Lower leg skin (tissue), 4 donors: Measurements from ENCODE around the gene FCF1. TPM values are rescaled to one million over a fixed set of nuclear protein-coding genes. Genes with fewer than 3 reads are reported as not detected.

Experiments
- DNase-seq, 2 donors: peaks; one replicate each; pipeline ENCODE4 v3.0.0-alpha.2; 2019; ENCODE audit warnings: low spot score in 2 of 2
- H3K4me3 ChIP-seq: fragments of 200-600 bp; sonication (generic); 2 replicates; pipeline ENCODE4 v1.5.1; 2017; ENCODE audit warnings: mild to moderate bottlenecking, low read depth; ENCODE audit not compliant: poor library complexity, severe bottlenecking
- POLR2A ChIP-seq, 2 donors: fragments of 450-650 bp; IDR thresholded peaks; one replicate each; pipeline ENCODE4 v1.6.1; 2016 to 2017; ENCODE audit warnings: antibody characterized with exemption in 2 of 2, mild to moderate bottlenecking in 1 of 2, moderate library complexity in 1 of 2
- whole genome bisulfite sequencing, 2 donors: methylation state at CpG; one replicate each; pipeline ENCODE4 v1.1.5; 2018; 5-methylcytosine and 5-hydroxymethylcytosine counted together
- intact Hi-C: fragments of 100-400 bp; cut with DNase I; formaldehyde crosslinking; loops from one replicate; pipeline ENCODE4 v1.15.0; 2023; ENCODE audit warnings: low total_unique reads
- total RNA-seq, 4 donors: library from RNA; depleted of rRNA; stranded (reverse); fragments of >200 nt; gene quantifications; one replicate each; pipeline ENCODE4 v1.1.0, GENCODE V29; 2016
- TF ChIP-seq, protein P1 (sequence below), 3 donors: fragments of 450-650 bp; IDR thresholded peaks; one replicate each; pipeline ENCODE4 v1.5.1; 2016; ENCODE audit warnings: antibody characterized with exemption in 3 of 3, mild to moderate bottlenecking in 3 of 3, moderate library complexity in 2 of 3

FCF1 gene
- total RNA-seq, 4 donors from 2014 or later = 14.3 to 20.7 (median 17.8) TPM

DNA sequence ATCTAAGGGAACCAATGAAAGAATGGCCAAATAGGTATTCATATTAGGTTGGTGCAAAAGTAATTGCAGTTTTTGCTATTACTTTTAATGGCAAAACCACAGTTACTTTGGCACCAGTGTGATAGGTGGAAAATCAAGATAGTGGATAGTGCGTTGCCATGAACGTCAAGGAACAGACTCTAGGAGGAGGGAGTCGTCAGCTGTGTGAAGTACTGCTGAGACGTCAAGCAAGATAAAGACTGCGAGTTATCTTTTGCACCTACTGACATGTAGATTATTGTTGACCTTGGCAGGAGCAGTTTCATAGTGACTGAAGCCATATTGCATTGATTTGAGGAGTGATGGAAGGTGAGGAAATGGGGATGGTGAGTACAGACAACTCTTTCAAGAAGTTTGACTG lies 58.5 kb downstream of the FCF1 start:
- intact Hi-C loops = no loop called here
- WGBS, 2 donors = 78 to 81% methylated on average over 5 of the region's 5 CpGs
- no peak for DNase-seq

DNA sequence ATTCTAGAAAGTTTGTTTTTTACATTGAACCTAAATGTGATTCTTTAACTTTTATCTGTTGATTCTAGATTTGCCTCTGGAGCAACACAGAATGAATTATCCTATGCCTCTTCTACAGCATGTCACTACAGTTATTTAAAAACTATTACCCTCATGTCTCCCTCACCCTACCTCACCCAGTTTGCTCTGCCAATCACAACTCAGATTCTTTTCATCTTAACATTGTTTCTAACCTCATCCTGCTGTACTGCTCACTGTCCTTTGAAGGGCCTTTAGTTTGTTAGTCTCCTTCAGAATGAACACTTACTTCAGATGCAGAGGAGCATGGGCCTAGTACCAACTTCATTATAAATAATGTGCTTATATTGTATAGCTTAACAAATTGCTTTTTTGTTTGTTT lies 71.7 kb downstream of the FCF1 start:
- DNase-seq = no peak
- TF ChIP-seq, protein P1, sequence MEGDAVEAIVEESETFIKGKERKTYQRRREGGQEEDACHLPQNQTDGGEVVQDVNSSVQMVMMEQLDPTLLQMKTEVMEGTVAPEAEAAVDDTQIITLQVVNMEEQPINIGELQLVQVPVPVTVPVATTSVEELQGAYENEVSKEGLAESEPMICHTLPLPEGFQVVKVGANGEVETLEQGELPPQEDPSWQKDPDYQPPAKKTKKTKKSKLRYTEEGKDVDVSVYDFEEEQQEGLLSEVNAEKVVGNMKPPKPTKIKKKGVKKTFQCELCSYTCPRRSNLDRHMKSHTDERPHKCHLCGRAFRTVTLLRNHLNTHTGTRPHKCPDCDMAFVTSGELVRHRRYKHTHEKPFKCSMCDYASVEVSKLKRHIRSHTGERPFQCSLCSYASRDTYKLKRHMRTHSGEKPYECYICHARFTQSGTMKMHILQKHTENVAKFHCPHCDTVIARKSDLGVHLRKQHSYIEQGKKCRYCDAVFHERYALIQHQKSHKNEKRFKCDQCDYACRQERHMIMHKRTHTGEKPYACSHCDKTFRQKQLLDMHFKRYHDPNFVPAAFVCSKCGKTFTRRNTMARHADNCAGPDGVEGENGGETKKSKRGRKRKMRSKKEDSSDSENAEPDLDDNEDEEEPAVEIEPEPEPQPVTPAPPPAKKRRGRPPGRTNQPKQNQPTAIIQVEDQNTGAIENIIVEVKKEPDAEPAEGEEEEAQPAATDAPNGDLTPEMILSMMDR (IDR thresholded peaks at IDR 0.05) = no peak
- TF ChIP-seq POLR2A (IDR thresholded peaks at IDR 0.05) = no peak
- no peak overlapping the region for H3K4me3 ChIP-seq
- intact Hi-C loops = no loop called here

More for the DNA sequence above, 58.5 kb downstream of the FCF1 start:
- no peak for TF ChIP-seq POLR2A (IDR thresholded peaks at IDR 0.05)
- TF ChIP-seq, protein P1 (IDR thresholded peaks at IDR 0.05) = no peak
- no peak overlapping the region for H3K4me3 ChIP-seq

DNA sequence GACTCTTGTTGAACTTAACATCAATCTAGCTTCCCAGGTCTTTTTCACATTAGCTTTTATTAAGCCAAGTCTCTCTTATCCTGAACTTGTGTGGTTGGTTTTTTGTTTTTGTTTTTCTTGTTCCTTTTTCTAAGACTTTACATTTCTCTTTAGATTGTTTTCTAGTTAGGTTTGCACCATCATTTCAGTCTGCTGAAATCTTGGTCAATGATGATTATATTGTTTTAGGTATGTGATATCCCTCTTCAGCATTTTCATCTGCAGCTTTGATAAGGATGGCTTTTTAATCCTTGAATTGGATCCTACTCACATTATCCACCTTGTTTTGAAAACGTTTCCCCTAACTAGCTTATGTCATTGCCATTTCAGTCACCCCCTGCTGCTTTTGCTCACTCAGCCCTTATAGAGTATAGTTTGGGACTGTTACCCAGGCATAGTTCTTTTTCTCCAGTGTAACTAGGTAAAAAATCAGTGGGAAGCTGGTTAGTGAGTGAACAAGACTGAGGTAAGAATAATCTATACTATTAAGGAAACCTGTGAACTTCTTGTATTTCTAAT lies 72.2 kb downstream of the FCF1 start:
- DNase-seq = no peak
- WGBS, 2 donors = 20 to 45% methylated on average over 1 of the region's 1 CpG
- intact Hi-C loops = no loop called here
- H3K4me3 ChIP-seq = no peak overlapping the region
- TF ChIP-seq, protein P1 (IDR thresholded peaks at IDR 0.05) = no peak
- no peak for TF ChIP-seq POLR2A (IDR thresholded peaks at IDR 0.05)

DNA sequence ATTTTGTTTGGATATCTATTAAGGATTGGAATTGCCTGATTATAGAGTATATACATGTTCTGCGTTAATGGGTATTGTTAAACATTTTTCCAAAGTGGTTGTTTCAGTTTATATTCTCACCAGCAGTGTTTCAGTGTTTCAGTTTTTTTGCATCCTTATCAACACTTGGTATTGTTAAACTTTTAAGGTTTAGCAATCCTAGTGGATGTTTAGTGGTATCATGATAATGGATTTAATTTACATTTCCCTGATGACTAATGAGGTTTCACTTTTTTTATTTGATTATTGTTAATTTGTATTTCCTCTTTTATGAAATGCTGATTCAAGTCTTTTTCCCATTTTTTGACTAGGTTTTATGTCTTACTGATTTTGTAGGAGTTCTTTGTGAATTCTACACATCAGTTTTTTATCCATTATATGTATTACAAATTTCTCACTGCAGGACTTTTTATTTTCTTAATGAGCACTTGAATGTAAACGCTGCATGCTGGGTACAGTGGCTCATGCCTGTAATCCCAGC lies 73.9 kb downstream of the FCF1 start:
- WGBS, 2 donors = 93 to 95% methylated on average over 2 of the region's 2 CpGs
- no peak overlapping the region for H3K4me3 ChIP-seq
- no peak for DNase-seq
- no peak for TF ChIP-seq POLR2A (IDR thresholded peaks at IDR 0.05)
- TF ChIP-seq, protein P1 (IDR thresholded peaks at IDR 0.05) = no peak
- intact Hi-C loops = no loop called here

Other genes with a start within 250 kb of the FCF1 start
- 100 to 1,000 TPM; 229 to 483 (median 297) TPM for gene NPC2, start 219.8 kb upstream of the FCF1 start, total RNA-seq
- 10 to 100 TPM in 3 of 4 donors, 1 to 10 TPM in 1; 4.1 to 14.4 (median 12.4) TPM for gene ISCA2, start 219.4 kb upstream of the FCF1 start, total RNA-seq
- gene LTBP2, start 100.9 kb upstream of the FCF1 start, total RNA-seq = 10 to 100 TPM; 13.7 to 39.3 (median 25.9) TPM
- 10 to 100 TPM; 12.4 to 26.5 (median 21.6) TPM for gene AREL1, start 64 bp upstream of the FCF1 start, total RNA-seq
- 10 to 100 TPM; 35.0 to 42.7 (median 37.5) TPM for gene YLPM1, start 50.2 kb downstream of the FCF1 start, total RNA-seq
- under 1 TPM in 2 of 4 donors, not detected in 2; 0.10 to 0.42 TPM for gene PROX2, start 163.0 kb downstream of the FCF1 start, total RNA-seq
- gene DLST, start 168.8 kb downstream of the FCF1 start, total RNA-seq = 100 to 1,000 TPM in 1 of 4 donors, 10 to 100 TPM in 3; 65.0 to 126 (median 73.8) TPM
- 1 to 10 TPM in 2 of 4 donors, under 1 TPM in 2; 0.38 to 3.7 (median 2.1) TPM for gene RPS6KL1, start 210.1 kb downstream of the FCF1 start, total RNA-seq
- gene PGF, start 242.5 kb downstream of the FCF1 start, total RNA-seq = 10 to 100 TPM in 3 of 4 donors, 1 to 10 TPM in 1; 9.8 to 22.3 (median 14.0) TPM